ENCODE results near the gene HYAL1. TPM values are rescaled to one million over a fixed set of nuclear protein-coding genes. Genes with fewer than 3 reads are reported as not detected.

Gene HYAL1
- total RNA-seq, 4 donors from 2014 or later: 2.1 to 30.5 (median 22.1) TPM

GRCh38 chr3:50294492-50295403, 8.6 kb downstream of the HYAL1 start:
- intact Hi-C loops (cut with DNase I; ENCODE audit: low total_unique reads): no loop called here
- no peaks in the 10 kb centered on the region for H3K36me3 ChIP-seq
- H3K27me3 ChIP-seq: no peaks in the 10 kb centered on the region
- H3K9me3 ChIP-seq: no peaks in the 10 kb centered on the region
- no peak for DNase-seq
- TF ChIP-seq, protein P1, sequence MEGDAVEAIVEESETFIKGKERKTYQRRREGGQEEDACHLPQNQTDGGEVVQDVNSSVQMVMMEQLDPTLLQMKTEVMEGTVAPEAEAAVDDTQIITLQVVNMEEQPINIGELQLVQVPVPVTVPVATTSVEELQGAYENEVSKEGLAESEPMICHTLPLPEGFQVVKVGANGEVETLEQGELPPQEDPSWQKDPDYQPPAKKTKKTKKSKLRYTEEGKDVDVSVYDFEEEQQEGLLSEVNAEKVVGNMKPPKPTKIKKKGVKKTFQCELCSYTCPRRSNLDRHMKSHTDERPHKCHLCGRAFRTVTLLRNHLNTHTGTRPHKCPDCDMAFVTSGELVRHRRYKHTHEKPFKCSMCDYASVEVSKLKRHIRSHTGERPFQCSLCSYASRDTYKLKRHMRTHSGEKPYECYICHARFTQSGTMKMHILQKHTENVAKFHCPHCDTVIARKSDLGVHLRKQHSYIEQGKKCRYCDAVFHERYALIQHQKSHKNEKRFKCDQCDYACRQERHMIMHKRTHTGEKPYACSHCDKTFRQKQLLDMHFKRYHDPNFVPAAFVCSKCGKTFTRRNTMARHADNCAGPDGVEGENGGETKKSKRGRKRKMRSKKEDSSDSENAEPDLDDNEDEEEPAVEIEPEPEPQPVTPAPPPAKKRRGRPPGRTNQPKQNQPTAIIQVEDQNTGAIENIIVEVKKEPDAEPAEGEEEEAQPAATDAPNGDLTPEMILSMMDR (IDR thresholded peaks at IDR 0.05): no peak
- TF ChIP-seq POLR2A (IDR thresholded peaks at IDR 0.05): no peak
- no peak overlapping the region for H3K27ac ChIP-seq
- peaks cover 0 to 16% of the 10 kb centered on the region in 2 donors for H3K4me1 ChIP-seq
- no peak overlapping the region for H3K4me3 ChIP-seq

GRCh38 chr3:50294089-50294488, 9.3 kb downstream of the HYAL1 start:
- no peak for TF ChIP-seq POLR2A (IDR thresholded peaks at IDR 0.05)
- TF ChIP-seq, protein P1 (IDR thresholded peaks at IDR 0.05): no peak
- Histone ChIP-seq H3K4me3 (no peak overlapping the region), H3K27me3 (no peaks in the 10 kb centered on the region), H3K36me3 (no peaks in the 10 kb centered on the region), H3K9me3 (no peaks in the 10 kb centered on the region), H3K4me1 (peaks cover 0 to 16% of the 10 kb centered on the region in 2 donors), H3K27ac (no peak overlapping the region)
- DNase-seq: no peak
- intact Hi-C loops (cut with DNase I; ENCODE audit: low total_unique reads): no loop called here

DNA sequence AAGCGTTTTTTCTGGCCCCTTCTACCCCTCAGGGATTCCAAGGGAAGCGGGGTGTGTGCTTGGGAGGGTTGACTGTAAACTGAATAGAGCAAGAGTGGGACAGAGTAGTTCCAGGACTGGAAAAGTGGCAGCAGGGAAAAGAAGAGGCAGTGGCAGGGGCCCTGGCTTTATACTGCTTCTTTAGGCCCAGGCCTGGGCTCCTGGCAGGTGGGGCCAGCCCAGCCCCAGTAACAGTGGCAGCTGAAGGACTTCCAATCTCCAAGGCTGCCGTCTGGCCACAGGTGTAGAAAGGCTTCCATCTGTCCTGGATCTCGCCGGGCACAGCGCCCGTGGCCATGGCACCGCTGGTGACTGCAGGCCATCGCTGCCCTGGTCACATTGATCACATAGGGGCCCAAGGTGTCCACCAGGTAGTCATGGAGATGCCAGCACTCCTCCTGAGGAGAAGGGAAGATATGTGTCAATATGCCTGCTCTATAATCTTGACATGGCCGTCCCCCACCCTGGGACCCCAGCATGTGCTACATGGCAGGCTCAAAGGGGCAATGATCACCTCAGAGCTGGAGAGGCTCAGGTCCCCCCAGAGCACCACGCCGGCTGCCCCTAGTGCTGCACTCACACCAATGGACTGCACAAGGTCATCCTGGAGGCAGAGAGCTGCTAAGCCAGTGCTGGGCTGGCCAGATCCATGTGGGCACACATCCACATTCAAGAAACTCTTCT, 10.1 kb downstream of the HYAL1 start:
- DNase-seq: peak in 1 of 2 donors; percentile 34
- Histone ChIP-seq H3K9me3 (no peaks in the 10 kb centered on the region), H3K4me1 (peaks cover 0 to 10% of the 10 kb centered on the region in 2 donors), H3K27ac (peak overlapping the region; percentile 64 to 75), H3K4me3 (peak overlapping the region in 1 of 2 donors; percentile 35), H3K27me3 (no peaks in the 10 kb centered on the region), H3K36me3 (no peaks in the 10 kb centered on the region)
- TF ChIP-seq, protein P1 (IDR thresholded peaks at IDR 0.05): no peak
- TF ChIP-seq POLR2A (IDR thresholded peaks at IDR 0.05): no peak
- intact Hi-C loops (cut with DNase I; ENCODE audit: low total_unique reads): no loop called here

DNA sequence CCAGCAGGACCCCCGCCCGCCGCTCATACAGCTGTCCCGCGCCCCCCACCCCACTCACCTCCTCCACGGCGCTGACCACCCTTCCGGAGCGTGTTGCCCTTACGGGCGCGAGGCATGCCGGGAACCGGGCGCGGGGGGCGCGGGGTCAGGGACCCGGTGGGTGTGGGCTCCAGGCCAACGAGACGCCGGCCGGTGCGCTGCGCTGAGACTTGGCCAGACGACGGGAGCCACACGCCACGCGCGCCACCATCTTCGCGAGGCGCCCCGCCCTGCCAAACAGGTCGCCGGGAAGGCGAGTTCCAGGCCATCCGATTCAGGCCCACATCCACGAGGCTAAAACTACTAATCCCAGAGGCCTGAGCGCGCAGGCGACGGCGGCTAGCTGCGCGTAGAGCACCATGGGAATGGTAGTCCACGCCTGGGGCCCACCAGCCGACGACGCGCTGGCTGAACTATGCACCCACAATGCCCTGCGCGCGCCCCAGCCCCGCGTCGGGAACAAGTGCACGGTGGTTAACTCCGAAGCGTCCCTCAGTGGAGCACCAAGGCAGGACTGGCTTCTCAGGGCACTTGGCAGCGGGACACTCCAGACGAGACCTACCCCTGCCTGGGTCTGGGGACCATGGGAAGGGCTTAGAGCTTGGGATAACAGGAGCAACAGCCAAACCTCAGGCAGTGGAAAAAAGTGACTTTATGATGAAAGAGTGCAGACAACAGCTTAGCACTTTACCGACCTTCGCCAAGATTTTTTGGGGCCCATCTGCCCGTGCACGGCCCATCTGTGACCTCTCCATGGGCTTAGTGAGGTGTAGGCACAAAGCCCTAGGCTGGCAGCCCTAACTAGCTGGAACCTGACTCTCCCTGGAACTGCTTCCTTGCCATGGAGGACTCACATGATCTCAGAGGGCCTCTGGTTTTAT, 11.0 kb downstream of the HYAL1 start, which contains the start of gene IFRD2:
TSS of gene IFRD2 (minus strand) at position 271 of the 920 bp plus-strand sequence. CDS start at position 116, 155 bp downstream.
- Histone ChIP-seq H3K27ac (peak within 1 kb of the TSS; percentile 83 to 87), H3K9me3 (no peaks in the 10 kb centered on the region), H3K27me3 (no peaks in the 10 kb centered on the region), H3K36me3 (no peaks in the 10 kb centered on the region), H3K4me3 (peak within 1 kb of the TSS; percentile 99 to 100), H3K4me1 (peaks cover 0 to 9% of the 10 kb centered on the region in 2 donors)
- intact Hi-C loops (cut with DNase I; ENCODE audit: low total_unique reads): no loop called here
- TF ChIP-seq POLR2A (IDR thresholded peaks at IDR 0.05): peak; percentile 53 to 75
- TF ChIP-seq, protein P1 (IDR thresholded peaks at IDR 0.05): peak in 2 of 4 experiments; percentile 15 to 37
- DNase-seq: peak; percentile 96
